HG02981 (cell line): Measurements from ENCODE around the gene AHSA1.
"Not testable (repeated sequence)": the region's sequence is repeated elsewhere in the genome, so short reads cannot be mapped to it uniquely, and the experiment has no call there.

Experiments
- ATAC-seq: cut with Tn5 transposase; IDR thresholded peaks from one replicate; pipeline ENCODE4 v1.9.1; 2021; ENCODE audit warnings: mild to moderate bottlenecking, moderate library complexity; ENCODE audit not compliant: unreplicated experiment

AHSA1 gene

GRCh38 chr14:77457522-77458248, at the start of gene AHSA1, which contains the start of gene VIPAS39:
AHSA1 (plus strand) TSS chr14:77458093; CDS start chr14:77458190, 97 bp downstream.
VIPAS39 (minus strand) TSS chr14:77457601; CDS start chr14:77454102, 3,499 bp downstream.
- ATAC-seq = peak; percentile 93

DNA sequence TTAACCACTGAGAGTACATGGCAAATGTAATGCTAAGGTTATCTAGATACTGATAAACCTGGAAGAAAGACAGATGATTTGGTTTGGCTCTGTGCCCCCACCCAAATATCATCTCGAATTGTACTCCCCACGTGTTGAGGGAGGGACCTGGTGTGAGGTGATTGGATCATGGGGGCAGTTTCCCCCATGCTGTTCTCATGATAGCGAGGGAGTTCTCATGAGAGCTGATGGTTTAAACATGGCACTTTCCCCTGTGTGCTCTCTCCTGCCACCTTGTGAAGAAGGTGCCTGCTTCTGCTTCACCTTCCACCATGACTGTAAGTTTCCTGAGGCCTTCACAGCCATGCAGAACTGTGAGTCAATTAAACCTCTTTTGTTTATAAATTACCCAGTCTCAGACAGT, 48.8 kb upstream of the AHSA1 start:
- ATAC-seq = no peak

DNA sequence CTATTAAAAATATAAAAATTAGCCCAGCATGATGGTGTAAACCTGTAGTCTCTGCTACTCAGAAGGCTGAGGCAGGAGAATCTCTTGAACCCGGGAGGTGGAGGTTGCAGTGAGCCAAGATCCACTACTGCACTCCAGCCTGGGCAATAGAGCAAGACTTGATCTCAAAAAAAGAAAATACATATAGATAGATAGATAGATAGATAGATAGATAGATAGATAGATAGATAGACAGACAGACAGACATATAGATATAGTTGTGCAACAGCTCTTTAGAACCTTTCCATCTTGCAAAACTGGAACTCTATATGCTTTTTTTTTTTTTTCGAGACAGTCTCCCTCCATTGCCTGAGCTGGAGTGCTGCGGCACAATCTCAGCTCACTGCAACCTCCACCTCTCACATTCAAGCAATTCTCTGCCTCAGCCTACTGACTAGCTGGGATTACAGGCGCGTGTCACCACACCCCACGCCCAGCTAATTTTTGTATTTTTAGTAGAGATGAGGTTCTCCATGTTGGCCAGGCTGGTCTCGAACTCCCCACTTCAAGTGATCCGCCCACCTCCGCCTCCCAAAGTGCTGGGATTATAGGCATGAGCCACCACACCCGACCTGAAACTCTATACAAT, 42.4 kb upstream of the AHSA1 start:
- ATAC-seq = not testable (repeated sequence)

DNA sequence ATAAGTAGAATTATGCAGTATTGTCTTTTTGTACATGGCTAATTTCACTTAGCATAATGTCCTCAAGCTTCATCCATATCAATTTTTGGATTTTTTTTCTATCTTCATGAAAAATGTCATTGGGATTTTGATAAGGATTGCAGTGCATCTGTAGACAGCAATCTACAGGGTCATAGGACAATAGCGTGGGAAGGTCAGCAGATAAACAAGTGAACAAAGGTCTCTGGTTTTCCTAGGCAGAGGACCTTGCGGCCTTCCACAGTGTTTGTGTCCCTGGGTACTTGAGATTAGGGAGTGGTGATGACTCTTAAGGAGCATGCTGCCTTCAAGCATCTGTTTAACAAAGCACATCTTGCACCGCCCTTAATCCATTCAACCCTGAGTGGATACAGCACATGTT, 41.8 kb upstream of the AHSA1 start:
- not testable (repeated sequence) for ATAC-seq

DNA sequence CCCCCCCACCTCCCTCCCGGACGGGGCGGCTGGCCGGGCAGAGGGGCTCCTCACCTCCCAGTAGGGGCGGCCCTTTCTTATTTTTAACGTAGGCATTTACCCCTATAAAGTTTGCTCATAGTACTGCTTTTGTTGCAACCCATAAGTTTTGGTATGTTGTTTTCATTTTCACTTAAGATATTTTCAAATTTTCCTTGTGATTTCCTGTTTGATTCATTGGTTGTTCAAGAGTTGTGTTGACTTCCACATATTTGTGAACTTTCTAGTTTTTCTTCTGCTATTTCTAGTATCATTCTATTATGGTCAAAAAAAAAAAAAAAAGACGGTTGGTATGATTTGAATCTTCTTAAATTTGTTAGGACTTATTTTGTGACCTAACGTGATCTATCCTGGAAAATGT, 41.1 kb upstream of the AHSA1 start:
- ATAC-seq = no peak

DNA sequence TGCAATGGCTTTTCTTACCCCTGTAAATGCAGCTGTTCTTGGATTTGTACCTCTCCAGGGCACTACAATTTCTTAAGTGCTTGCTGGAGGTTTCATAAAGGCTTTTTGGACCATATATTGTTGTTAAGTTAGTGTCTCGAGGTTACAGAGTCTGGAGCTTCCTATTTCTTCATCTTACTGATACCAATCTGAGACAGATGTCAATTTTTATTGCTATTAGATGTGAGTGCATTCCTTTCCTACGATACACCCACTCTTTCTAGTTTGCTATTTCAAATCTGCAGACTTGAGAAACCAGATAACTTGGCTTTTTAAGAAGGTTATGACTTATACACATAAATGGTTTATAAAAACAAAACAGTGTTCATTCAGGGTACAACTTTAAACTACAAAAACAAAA, 36.7 kb upstream of the AHSA1 start:
- no peak for ATAC-seq

GRCh38 chr14:77423423-77423822, 34.5 kb upstream of the AHSA1 start, which contains the start of gene NOXRED1:
NOXRED1 (minus strand) TSS chr14:77423523; CDS start chr14:77422889, 634 bp downstream.
- no peak for ATAC-seq

DNA sequence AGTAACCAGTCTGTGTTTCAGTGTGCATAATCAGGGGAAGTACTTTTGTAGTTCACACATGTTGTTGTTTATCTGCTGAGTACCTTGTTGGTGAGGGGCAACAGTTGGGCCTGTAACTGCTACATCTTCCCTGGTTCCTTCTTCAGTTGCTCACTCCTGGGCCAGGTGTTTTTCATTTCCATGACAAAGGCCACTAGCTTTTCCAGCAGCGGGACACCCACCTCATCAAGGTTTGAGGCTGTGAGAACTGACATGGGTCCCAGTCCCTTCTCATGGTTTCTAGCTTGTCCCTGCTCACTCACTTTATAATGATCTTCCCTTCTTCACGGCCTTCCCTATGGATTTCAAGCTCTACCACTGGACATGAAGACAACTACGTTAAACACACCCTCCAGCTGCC, 33.0 kb upstream of the AHSA1 start:
- no peak for ATAC-seq

DNA sequence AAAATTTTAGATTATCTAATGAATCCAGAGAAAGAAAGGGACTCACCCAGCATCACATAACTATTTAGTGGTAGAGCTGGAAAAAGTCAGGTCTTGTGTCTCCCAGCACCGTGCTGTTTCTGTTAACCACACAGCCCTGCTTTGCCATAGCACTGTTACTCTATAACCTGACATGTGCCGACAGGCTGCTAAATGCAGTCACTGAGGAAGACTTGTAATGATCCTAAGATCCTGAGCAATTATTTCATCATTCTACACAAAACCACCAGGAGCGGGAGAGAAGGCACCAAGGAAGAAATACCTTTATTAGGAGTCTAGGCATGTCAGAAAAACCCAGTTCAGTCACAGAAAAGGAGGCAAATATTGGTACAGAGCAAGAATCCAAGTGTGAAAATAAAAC, 31.5 kb upstream of the AHSA1 start:
- ATAC-seq = no peak

DNA sequence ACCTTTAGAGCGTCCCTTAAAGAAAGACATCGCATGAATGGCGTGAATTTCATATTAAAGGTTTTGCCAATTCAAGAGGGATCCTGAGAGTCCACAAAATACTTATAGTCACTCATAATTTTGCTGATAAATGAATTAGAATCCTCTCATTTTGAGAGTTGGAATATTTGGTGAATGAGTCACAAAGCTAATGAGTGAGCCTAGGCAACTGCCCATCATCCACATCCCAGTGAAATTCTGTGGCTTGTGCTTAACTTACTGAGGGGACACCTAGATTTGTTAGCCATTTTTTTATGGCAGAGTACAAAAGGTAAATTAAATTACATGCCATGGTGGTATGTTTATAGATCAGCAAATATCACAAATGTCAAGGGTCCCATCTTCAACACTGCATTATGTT, 21.9 kb upstream of the AHSA1 start:
- ATAC-seq = no peak

DNA sequence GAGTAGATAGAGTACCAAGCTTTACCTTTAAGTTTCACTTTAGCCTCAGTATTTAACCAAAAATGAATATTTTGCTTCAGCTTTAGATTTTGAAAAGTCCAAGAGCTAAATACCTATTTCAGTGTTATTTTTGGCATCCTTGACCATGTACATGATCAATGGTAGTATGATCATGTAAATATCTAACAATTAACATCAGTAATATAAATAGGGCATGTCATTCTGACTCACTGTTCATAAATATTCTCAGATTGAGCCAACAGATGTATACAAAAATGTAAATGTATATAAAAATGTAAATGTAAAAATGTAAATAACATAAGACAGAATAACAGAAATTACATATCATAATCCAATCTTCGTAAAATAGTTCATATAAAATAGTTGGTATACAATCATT, 19.3 kb upstream of the AHSA1 start:
- ATAC-seq = no peak

- no peak for ATAC-seq
These were observed 18.0 kb upstream of the AHSA1 start for GRCh38 chr14:77439861-77440260.

DNA sequence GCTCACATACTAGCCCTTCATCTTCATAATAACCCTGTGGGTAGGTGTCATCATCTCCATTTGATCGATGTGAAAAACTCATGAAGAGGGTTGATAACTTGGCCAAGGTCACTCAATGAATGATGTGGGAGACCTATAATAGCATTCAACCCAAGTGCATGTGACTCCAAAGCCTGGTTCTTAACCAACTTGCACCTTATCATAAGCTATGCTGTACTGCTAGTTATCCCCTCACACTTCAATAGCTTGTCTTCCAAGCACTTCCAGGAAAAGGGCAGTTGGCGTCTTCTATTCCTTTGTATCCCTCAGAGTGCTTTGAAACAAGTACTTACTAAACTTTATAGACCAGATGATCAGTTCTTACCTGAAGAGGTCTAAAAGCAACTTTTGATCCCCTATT, 15.7 kb upstream of the AHSA1 start:
- no peak for ATAC-seq

DNA sequence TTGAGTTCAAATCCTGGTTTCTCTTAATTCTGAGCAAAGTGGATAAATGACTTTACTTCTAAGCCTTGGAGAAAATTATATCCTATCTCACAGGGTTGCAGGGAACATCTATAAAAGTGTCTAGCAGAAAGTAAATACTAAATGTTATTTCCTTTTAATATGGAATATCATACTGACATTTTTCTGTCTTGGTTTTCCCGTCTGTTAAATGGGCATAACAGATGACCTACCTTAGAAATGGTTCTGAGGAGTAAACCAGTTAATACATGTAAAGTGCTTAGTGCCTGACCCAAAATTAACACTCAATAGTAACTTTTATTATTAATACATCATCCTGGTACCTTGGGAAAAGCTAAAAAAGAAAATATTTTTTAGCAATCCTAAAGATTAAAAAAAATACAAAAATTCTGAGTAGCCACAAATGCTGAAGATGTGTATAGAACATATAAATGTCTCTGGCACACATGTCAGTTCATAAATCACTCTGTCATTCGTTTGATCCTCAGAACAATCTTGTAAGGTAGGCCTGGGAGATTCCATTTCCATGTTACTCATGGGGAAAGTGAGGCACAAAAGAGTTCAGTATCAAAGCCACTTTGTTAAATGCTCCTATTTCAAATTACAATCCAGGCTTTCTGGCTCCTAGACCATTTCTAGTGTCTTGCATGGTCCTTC, 1.8 kb upstream of the AHSA1 start:
- no peak for ATAC-seq

- peak; percentile 11 for ATAC-seq
These were observed 775 bp upstream of the AHSA1 start for GRCh38 chr14:77457115-77457521.

DNA sequence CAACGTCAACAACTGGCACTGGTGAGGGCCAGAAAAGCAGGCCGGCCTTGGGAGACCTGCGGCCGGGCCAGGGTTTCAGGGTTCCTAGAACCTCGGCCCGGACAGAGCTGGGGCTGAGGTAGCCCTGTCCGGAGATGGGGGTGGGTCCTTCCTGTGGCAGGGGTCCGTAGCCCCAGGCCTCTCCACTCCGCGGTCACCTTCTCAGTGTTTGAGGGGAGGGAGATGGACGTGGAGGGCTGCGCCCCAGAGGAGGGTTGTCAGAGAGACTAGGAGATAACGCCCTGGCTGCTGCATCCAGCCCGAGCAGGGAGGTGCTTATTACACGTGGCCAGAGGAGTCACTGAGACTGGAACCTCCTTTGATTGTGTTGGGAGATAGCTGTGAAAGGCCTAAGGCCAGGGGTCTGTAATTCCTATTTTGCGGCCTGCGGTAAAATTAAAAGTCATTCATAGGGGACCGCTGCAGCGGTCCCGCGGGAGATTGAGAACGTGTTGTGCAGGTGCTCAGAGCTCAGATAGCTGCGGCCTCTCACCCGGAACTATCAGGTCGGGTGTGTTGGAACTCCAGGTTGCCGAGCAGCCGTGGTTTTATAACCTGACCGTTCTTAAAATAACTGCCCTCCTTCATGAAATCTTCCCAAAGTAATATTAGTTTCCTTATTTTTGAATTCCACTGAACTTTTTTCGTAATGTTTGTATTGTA, 507 bp downstream of the AHSA1 start:
- ATAC-seq = peak; percentile 22

GRCh38 chr14:77459072-77459723, 1.3 kb downstream of the AHSA1 start:
- no peak for ATAC-seq

GRCh38 chr14:77467801-77468200, 9.9 kb downstream of the AHSA1 start:
- no peak for ATAC-seq

GRCh38 chr14:77469067-77469505, 11.2 kb downstream of the AHSA1 start:
- no peak for ATAC-seq

DNA sequence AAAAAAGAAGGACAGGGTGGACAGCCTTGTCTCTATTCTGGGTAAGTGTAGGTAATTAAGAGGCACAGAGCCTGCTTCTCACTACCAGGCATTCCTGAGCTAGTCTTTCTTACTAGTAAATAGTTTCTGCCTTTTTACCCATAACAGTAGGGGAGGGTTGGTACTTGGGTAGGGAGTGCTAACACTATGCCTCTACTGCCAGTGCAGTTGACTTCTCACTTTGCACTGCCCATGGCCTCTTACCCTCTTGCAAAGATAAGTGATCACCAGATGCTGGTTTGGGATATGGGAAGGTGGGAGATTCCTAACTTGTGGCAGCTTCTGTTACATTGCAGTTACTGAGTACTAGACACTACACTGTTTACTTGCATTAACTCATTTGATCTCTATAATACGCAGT, 11.6 kb downstream of the AHSA1 start:
- ATAC-seq = no peak
